ENCODE data around the gene BMAL2.

The BMAL2 gene

DNA sequence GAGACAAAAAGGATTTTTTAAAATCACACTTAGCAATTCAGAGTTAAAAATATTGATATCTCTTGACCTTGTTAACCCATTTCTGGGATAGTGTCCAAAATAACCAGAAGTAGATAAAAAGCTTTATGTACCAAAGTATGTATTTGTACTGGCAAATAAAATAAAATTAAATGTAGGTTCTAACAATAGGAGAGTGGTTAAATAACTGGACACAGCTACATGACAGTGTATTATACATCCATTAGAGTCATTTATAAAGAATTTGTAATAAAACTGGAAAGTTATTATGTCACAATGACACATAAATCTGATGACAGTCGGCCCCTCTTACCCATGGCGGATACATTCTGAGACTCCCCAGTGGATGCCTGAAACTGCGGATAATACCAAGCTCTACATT lies 34.0 kb downstream of the BMAL2 start:
- DNase-seq: no peak

DNA sequence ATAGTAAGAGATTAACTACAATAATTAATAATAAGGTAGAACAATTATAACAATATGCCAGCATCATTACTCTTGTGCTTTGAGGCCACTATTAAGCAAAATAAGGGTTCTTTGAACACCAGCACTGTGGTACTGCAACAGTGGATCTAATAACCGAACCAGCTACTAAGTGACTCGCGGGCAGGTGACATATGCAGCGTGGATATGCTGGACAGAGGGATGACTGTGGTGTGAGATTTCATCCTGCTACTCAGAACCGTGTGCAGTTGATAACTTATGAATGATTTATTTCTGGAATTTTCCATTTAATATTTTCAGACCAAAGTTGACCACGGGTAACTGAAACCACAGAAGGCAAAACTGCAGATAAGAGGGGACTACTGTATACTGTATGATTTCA lies 34.4 kb downstream of the BMAL2 start:
- DNase-seq: no peak

DNA sequence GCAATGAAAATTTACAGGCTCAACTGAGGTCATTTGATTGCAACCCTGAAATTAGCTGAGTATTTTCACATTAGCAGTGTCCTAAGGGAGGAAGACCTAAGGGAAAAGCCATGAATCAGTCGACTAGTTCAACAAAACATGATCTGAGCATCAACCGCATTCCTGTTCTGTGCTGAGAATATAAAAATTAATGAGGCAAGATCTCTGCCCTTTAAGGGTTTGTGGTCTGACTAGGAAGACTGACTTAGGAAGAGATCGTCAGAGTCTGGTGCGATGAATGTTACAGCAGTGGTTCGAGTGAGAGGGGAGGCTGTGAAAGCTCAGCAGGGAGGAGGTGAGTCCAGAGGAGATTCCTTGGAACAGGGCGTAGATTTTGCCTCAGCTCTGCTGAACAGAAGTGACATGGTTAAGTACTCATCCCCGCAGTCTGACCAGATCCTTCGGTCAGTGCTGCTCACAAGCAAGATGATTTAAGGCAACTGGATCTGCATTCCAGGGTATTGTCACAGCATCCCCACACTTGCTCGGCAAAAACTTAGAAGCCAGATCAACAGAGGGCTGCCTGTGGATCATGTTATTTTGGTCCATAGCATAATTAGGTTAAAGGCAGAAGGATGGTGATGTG lies 49.6 kb downstream of the BMAL2 start:
- DNase-seq: no peak
